Measurements from ENCODE around the gene MIER2. TPM values are rescaled to one million over a fixed set of nuclear protein-coding genes. Genes with fewer than 3 reads are reported as not detected.

Gene MIER2
- total RNA-seq, 1 experiment from 2014 or later = 40.1 TPM

- H3K36me3 ChIP-seq (ENCODE audit: control insufficient read depth, insufficient read depth, low read length) = no peaks in the 10 kb centered on the region
- ChIA-PET CTCF (no interaction called here), POLR2A (no interaction called here)
- H3K36me3 Mint-ChIP-seq (ENCODE audit: insufficient read depth, unreplicated experiment) = peaks cover 4% of the 10 kb centered on the region
- H3K9me3 Mint-ChIP-seq (ENCODE audit: unreplicated experiment) = no peaks in the 10 kb centered on the region
- TF ChIP-seq CTCF (IDR thresholded peaks at IDR 0.05; ENCODE audit: insufficient read depth in 1 of 2, low read depth in 1 of 2, low read length in 1 of 2, severe bottlenecking in 1 of 2, unreplicated experiment in 1 of 2) = no peak
- no peaks in the 10 kb centered on the region for H3K9me3 ChIP-seq
- no peaks in the 10 kb centered on the region for H3K27me3 Mint-ChIP-seq (ENCODE audit: insufficient read depth, unreplicated experiment)
- H3K4me1 ChIP-seq = no peaks in the 10 kb centered on the region
- no peak overlapping the region for H3K27ac Mint-ChIP-seq (ENCODE audit: unreplicated experiment)
- BruUV-seq (replicated peaks) = no TSS peak
- H3K4me1 Mint-ChIP-seq (ENCODE audit: low read depth, unreplicated experiment) = no peaks in the 10 kb centered on the region
- no peak overlapping the region for H3K4me3 Mint-ChIP-seq (ENCODE audit: unreplicated experiment)
- intact Hi-C loops (cut with micrococcal nuclease; ENCODE audit: unreplicated experiment) = no loop called here
- H3K27me3 ChIP-seq (replicated peaks; ENCODE audit: control insufficient read depth, insufficient read depth, low read length) = no peaks in the 10 kb centered on the region
- no peak for DNase-seq
- H3K4me3 ChIP-seq (ENCODE audit: low read depth, low read length) = no peak overlapping the region
Observed at GRCh38 chr19:282501-282900, 62.1 kb downstream of the MIER2 start.

- Mint-ChIP-seq H3K4me3 (ENCODE audit: unreplicated experiment) (no peak overlapping the region), H3K4me1 (ENCODE audit: low read depth, unreplicated experiment) (no peaks in the 10 kb centered on the region), H3K9me3 (ENCODE audit: unreplicated experiment) (no peaks in the 10 kb centered on the region), H3K36me3 (ENCODE audit: insufficient read depth, unreplicated experiment) (peaks cover 4% of the 10 kb centered on the region), H3K27ac (ENCODE audit: unreplicated experiment) (no peak overlapping the region), H3K27me3 (ENCODE audit: insufficient read depth, unreplicated experiment) (no peaks in the 10 kb centered on the region)
- H3K36me3 ChIP-seq (ENCODE audit: control insufficient read depth, insufficient read depth, low read length) = no peaks in the 10 kb centered on the region
- no peak overlapping the region for H3K4me3 ChIP-seq (ENCODE audit: low read depth, low read length)
- no TSS peak for BruUV-seq (replicated peaks)
- no peaks in the 10 kb centered on the region for H3K9me3 ChIP-seq
- ChIA-PET CTCF (no interaction called here), POLR2A (no interaction called here)
- no peak for DNase-seq
- H3K27me3 ChIP-seq (replicated peaks; ENCODE audit: control insufficient read depth, insufficient read depth, low read length) = no peaks in the 10 kb centered on the region
- intact Hi-C loops (cut with micrococcal nuclease; ENCODE audit: unreplicated experiment) = no loop called here
- no peaks in the 10 kb centered on the region for H3K4me1 ChIP-seq
- TF ChIP-seq CTCF (IDR thresholded peaks at IDR 0.05; ENCODE audit: insufficient read depth in 1 of 2, low read depth in 1 of 2, low read length in 1 of 2, severe bottlenecking in 1 of 2, unreplicated experiment in 1 of 2) = no peak
Observed at GRCh38 chr19:281992-282391, 62.6 kb downstream of the MIER2 start.

- H3K4me1 Mint-ChIP-seq (ENCODE audit: low read depth, unreplicated experiment) = no peaks in the 10 kb centered on the region
- no peak for TF ChIP-seq CTCF (IDR thresholded peaks at IDR 0.05; ENCODE audit: insufficient read depth in 1 of 2, low read depth in 1 of 2, low read length in 1 of 2, severe bottlenecking in 1 of 2, unreplicated experiment in 1 of 2)
- no peak for DNase-seq
- H3K36me3 Mint-ChIP-seq (ENCODE audit: insufficient read depth, unreplicated experiment) = peaks cover 4% of the 10 kb centered on the region
- H3K9me3 ChIP-seq = no peaks in the 10 kb centered on the region
- no peaks in the 10 kb centered on the region for H3K9me3 Mint-ChIP-seq (ENCODE audit: unreplicated experiment)
- POLR2A ChIA-PET = no interaction called here
- no peak overlapping the region for H3K4me3 Mint-ChIP-seq (ENCODE audit: unreplicated experiment)
- no peak overlapping the region for H3K27ac Mint-ChIP-seq (ENCODE audit: unreplicated experiment)
- no peak overlapping the region for H3K4me3 ChIP-seq (ENCODE audit: low read depth, low read length)
- no peaks in the 10 kb centered on the region for H3K27me3 Mint-ChIP-seq (ENCODE audit: insufficient read depth, unreplicated experiment)
- intact Hi-C loops (cut with micrococcal nuclease; ENCODE audit: unreplicated experiment) = no loop called here
- H3K27me3 ChIP-seq (replicated peaks; ENCODE audit: control insufficient read depth, insufficient read depth, low read length) = no peaks in the 10 kb centered on the region
- H3K36me3 ChIP-seq (ENCODE audit: control insufficient read depth, insufficient read depth, low read length) = no peaks in the 10 kb centered on the region
- CTCF ChIA-PET = no interaction called here
- BruUV-seq (replicated peaks) = no TSS peak
- H3K4me1 ChIP-seq = no peaks in the 10 kb centered on the region
Observed at GRCh38 chr19:281156-281853, 63.3 kb downstream of the MIER2 start.

Data from Caco-2 (cell line).